Spleen (tissue), 11 donors: ENCODE measurements around the gene RRAGB. TPM values are rescaled to one million over a fixed set of nuclear protein-coding genes. Genes with fewer than 3 reads are reported as not detected.
A peak's percentile ranks its signal among the peaks of the same experiment; 100 is the strongest.
"Not testable (repeated sequence)": the region's sequence is repeated elsewhere in the genome, so short reads cannot be mapped to it uniquely, and the experiment has no call there.

Experiments
- DNase-seq: peaks from one replicate; pipeline ENCODE4 v3.0.0-alpha.2; 2020
- H3K27ac ChIP-seq, 8 donors: fragments of 200-600 bp; sonication (generic) in 7 of 8; 1 replicate in 4 of 8; 2 replicates in 4 of 8; pipeline versions ENCODE4 v1.5.0 to v1.8.0; 2016 to 2021; ENCODE audit warnings: inconsistent platforms in 4 of 8, mild to moderate bottlenecking in 4 of 8, moderate library complexity in 1 of 8
- H3K27me3 ChIP-seq, 7 donors: fragments of 200-600 bp; sonication (generic) in 6 of 7; replicated peaks in 1 of 7; 1 replicate in 4 of 7; 2 replicates in 3 of 7; pipeline versions ENCODE4 v1.5.0 to v1.8.0; 2016 to 2021; ENCODE audit warnings: inconsistent platforms in 3 of 7, mild to moderate bottlenecking in 1 of 7
- H3K36me3 ChIP-seq, 6 donors: fragments of 200-600 bp; sonication (generic) in 5 of 6; 1 replicate in 4 of 6; 2 replicates in 2 of 6; pipeline versions ENCODE4 v1.5.0 to v1.8.0; 2016 to 2021; ENCODE audit warnings: inconsistent platforms in 2 of 6
- H3K4me1 ChIP-seq, 6 donors: fragments of 200-600 bp; sonication (generic) in 5 of 6; 1 replicate in 3 of 6; 2 replicates in 3 of 6; pipeline versions ENCODE4 v1.5.0 to v1.8.0; 2016 to 2021; ENCODE audit warnings: inconsistent platforms in 3 of 6
- H3K4me3 ChIP-seq, 8 donors: fragments of 200-600 bp; sonication (generic) in 7 of 8; 1 replicate in 4 of 8; 2 replicates in 4 of 8; pipeline versions ENCODE4 v1.5.0 to v1.8.0; 2016 to 2021; ENCODE audit warnings: inconsistent platforms in 4 of 8, mild to moderate bottlenecking in 4 of 8, moderate library complexity in 2 of 8
- H3K9me3 ChIP-seq, 8 donors: fragments of 200-600 bp; sonication (generic) in 7 of 8; 1 replicate in 4 of 8; 2 replicates in 4 of 8; pipeline versions ENCODE4 v1.5.0 to v1.8.0; 2016 to 2021; ENCODE audit warnings: inconsistent platforms in 4 of 8
- POLR2A ChIP-seq, 3 donors: fragments of 450-650 bp; IDR thresholded peaks; one replicate each; pipeline ENCODE4 v1.5.1; 2017; ENCODE audit warnings: antibody characterized with exemption in 3 of 3, mild to moderate bottlenecking in 1 of 3
- POLR2AphosphoS5 ChIP-seq, 3 donors: sonication (generic); formaldehyde crosslinking; IDR thresholded peaks; one replicate each; pipeline ENCODE4 v1.5.1; 2017; ENCODE audit warnings: antibody characterized with exemption in 3 of 3
- WGBS, 5 donors: extraction: QIAGEN DNeasy Blood & Tissue Kit in 3 of 5; methylation state at CpG; one replicate each; pipeline versions ENCODE4 v1.1.5 to v1.1.7; 2013 to 2018; 5-methylcytosine and 5-hydroxymethylcytosine counted together
- intact Hi-C: fragments of 100-400 bp; cut with DNase I; formaldehyde crosslinking; loops from one replicate; pipeline ENCODE4 v1.15.0; 2023; ENCODE audit warnings: low total_unique reads
- polyA plus RNA-seq, 3 donors: library from polyadenylated mRNA; stranded (reverse); fragments of 200-250 nt; gene quantifications; one replicate each; pipeline ENCODE4 v1.2.1, GENCODE V29; 2013
- total RNA-seq, 7 donors: library from RNA; depleted of rRNA in 3 of 7; stranded (reverse); fragments of >200 nt in 3 of 7; fragmentation: NEBNext Ultra II Directional in 4 of 7; extraction: Animal tissue kit (Norgen Biotek cat#: 25700) in 4 of 7; gene quantifications; one replicate each; pipeline versions ENCODE4 v1.1.0 to v1.2.1, GENCODE V29; 2016 to 2021
- TF ChIP-seq, protein P1 (sequence below), 11 experiments: fragments of 200-600 bp in 7 of 11; fragments of 450-650 bp in 4 of 11; sonication (generic) in 4 of 11; IDR thresholded peaks in 8 of 11; conservative IDR thresholded peaks in 3 of 11; 1 replicate in 7 of 11; 2 replicates in 4 of 11; pipeline versions ENCODE4 v1.4.0 to v1.8.0; 2016 to 2021; ENCODE audit warnings: antibody characterized with exemption in 11 of 11, inconsistent platforms in 4 of 11, mild to moderate bottlenecking in 1 of 11
- donor health status: healthy with polysubstance abuse.
- donor health status: DM: no; HTN: no; CAD: no; lungs with moderate emphysema.
- donor health status: DM: no; HTN: no; CAD: no.
- donor health status: Bipolar disorder and iron deficiency.
- donor health status: healthy.
- donor health status: DM: no; HTN: no; CAD: no.
- donor health status: DM: yes; HTN: yes; CAD: no.

The RRAGB gene
- total and polyA plus RNA-seq, 10 donors: 16.0 to 30.7 (median 18.3) TPM

GRCh38 chrX:55716937-55717336, 612 bp upstream of the RRAGB start:
- H3K4me3 ChIP-seq: peak overlapping the region in 5 of 8 donors; percentile 56 to 77 (median 58)
- H3K27ac ChIP-seq: peak overlapping the region; percentile 61 to 92 (median 90)
- no peaks in the 10 kb centered on the region for H3K9me3 ChIP-seq
- intact Hi-C loops: no loop called here
- 25 to 60% (median 57%) methylated on average over 3 of the region's 3 CpGs for WGBS, 5 donors
- H3K27me3 ChIP-seq: no peaks in the 10 kb centered on the region
- no peak for DNase-seq
- no peak for TF ChIP-seq POLR2AphosphoS5 (IDR thresholded peaks at IDR 0.05)
- TF ChIP-seq, protein P1, sequence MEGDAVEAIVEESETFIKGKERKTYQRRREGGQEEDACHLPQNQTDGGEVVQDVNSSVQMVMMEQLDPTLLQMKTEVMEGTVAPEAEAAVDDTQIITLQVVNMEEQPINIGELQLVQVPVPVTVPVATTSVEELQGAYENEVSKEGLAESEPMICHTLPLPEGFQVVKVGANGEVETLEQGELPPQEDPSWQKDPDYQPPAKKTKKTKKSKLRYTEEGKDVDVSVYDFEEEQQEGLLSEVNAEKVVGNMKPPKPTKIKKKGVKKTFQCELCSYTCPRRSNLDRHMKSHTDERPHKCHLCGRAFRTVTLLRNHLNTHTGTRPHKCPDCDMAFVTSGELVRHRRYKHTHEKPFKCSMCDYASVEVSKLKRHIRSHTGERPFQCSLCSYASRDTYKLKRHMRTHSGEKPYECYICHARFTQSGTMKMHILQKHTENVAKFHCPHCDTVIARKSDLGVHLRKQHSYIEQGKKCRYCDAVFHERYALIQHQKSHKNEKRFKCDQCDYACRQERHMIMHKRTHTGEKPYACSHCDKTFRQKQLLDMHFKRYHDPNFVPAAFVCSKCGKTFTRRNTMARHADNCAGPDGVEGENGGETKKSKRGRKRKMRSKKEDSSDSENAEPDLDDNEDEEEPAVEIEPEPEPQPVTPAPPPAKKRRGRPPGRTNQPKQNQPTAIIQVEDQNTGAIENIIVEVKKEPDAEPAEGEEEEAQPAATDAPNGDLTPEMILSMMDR (IDR thresholded peaks at IDR 0.05 in 8 of 11, conservative IDR thresholded peaks at IDR 0.05 in 3 of 11): no peak
- TF ChIP-seq POLR2A (IDR thresholded peaks at IDR 0.05): no peak
- peaks cover 0 to 23% (median 0%) of the 10 kb centered on the region in 6 donors for H3K36me3 ChIP-seq
- H3K4me1 ChIP-seq: peaks cover 4 to 38% (median 17%) of the 10 kb centered on the region in 6 donors

DNA sequence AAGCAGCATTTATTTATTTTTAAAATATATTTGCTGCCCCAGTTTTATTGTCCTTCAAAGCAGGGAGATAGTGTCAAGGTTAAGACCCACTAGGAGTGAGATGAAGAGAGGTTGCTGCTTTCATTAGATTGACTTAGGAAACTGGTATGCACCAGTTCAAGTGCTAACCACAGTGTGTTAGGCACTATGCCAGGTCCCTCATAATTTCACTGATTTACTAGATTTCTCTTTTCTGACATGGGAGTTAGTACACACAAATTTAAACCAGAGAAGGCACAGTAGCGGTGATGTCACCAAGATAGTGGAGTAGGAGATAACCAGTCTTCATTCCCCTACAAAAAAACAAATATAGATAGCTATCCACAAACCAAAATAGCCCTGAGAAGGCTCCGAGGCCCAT, 14.3 kb downstream of the RRAGB start:
- TF ChIP-seq POLR2AphosphoS5 (IDR thresholded peaks at IDR 0.05) (no peak), POLR2A (IDR thresholded peaks at IDR 0.05) (no peak)
- TF ChIP-seq, protein P1 (IDR thresholded peaks at IDR 0.05 in 8 of 11, conservative IDR thresholded peaks at IDR 0.05 in 3 of 11): no peak
- H3K9me3 ChIP-seq: peaks cover 0 to 10% (median 0%) of the 10 kb centered on the region in 8 donors
- no peak overlapping the region for H3K27ac ChIP-seq
- WGBS, 5 donors: 68 to 100% (median 88%) methylated on average over 2 of the region's 2 CpGs
- no peak overlapping the region for H3K4me3 ChIP-seq
- H3K36me3 ChIP-seq: peaks cover 0 to 98% (median 18%) of the 10 kb centered on the region in 6 donors
- H3K4me1 ChIP-seq: no peaks in the 10 kb centered on the region
- no peak for DNase-seq
- no peaks in the 10 kb centered on the region for H3K27me3 ChIP-seq
- intact Hi-C loops: no loop called here

- H3K27me3 ChIP-seq: no peaks in the 10 kb centered on the region
- 76 to 100% (median 97%) methylated on average over 3 to 4 of the region's 4 CpGs for WGBS, 5 donors
- peaks cover 0 to 10% (median 0%) of the 10 kb centered on the region in 8 donors for H3K9me3 ChIP-seq
- no peaks in the 10 kb centered on the region for H3K4me1 ChIP-seq
- no peak overlapping the region for H3K27ac ChIP-seq
- DNase-seq: no peak
- intact Hi-C loops: no loop called here
- no peak overlapping the region for H3K4me3 ChIP-seq
- peaks cover 0 to 97% (median 22%) of the 10 kb centered on the region in 6 donors for H3K36me3 ChIP-seq
- TF ChIP-seq POLR2A (IDR thresholded peaks at IDR 0.05) (no peak), POLR2AphosphoS5 (IDR thresholded peaks at IDR 0.05) (no peak)
- TF ChIP-seq, protein P1 (IDR thresholded peaks at IDR 0.05 in 8 of 11, conservative IDR thresholded peaks at IDR 0.05 in 3 of 11): no peak
Observed at GRCh38 chrX:55738969-55739368, 21.4 kb downstream of the RRAGB start.

DNA sequence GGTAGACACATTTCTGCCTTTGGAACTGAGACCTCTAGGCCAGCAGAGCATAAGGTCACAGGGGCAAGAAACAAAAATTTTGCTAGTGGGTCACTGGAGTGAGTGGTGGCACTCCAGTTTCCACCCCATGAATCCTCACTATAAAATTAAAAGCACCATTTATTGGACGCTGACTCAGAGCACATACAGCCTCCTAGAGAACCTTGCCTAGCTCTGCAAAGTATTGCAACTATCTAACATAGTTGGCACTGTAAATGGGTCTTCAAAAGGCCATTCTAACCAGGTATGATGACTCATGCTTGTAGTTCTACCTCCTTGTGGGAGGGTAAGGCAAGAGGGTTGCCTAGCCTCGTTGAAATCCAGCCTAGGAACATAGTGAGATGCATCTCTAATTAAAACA, 25.1 kb downstream of the RRAGB start:
- peaks cover 0 to 93% (median 16%) of the 10 kb centered on the region in 6 donors for H3K36me3 ChIP-seq
- H3K27ac ChIP-seq: no peak overlapping the region
- H3K4me1 ChIP-seq: no peaks in the 10 kb centered on the region
- no peaks in the 10 kb centered on the region for H3K9me3 ChIP-seq
- DNase-seq: no peak
- 48 to 97% (median 89%) methylated on average over 2 of the region's 2 CpGs for WGBS, 5 donors
- intact Hi-C loops: no loop called here
- TF ChIP-seq POLR2AphosphoS5 (IDR thresholded peaks at IDR 0.05) (no peak), POLR2A (IDR thresholded peaks at IDR 0.05) (no peak)
- TF ChIP-seq, protein P1 (IDR thresholded peaks at IDR 0.05 in 8 of 11, conservative IDR thresholded peaks at IDR 0.05 in 3 of 11): no peak
- H3K4me3 ChIP-seq: no peak overlapping the region
- H3K27me3 ChIP-seq: no peaks in the 10 kb centered on the region

- H3K27ac ChIP-seq, H3K4me1 ChIP-seq, intact Hi-C loops, H3K9me3 ChIP-seq, H3K4me3 ChIP-seq, H3K27me3 ChIP-seq: not testable (repeated sequence)
- 85 to 96% (median 90%) methylated on average over 7 to 23 of the region's 24 CpGs; no CpG with 5 or more reads in 1 of the 5 donors for WGBS, 5 donors
- H3K36me3 ChIP-seq: peaks cover 0 to 70% (median 3%) of the 10 kb centered on the region in 6 donors
- DNase-seq: peak; percentile 59
Observed at GRCh38 chrX:55748463-55748862, 30.9 kb downstream of the RRAGB start.
